GM13977 (cell line): Measurements from ENCODE around the gene ARHGAP12.
A peak's percentile ranks its signal among the peaks of the same experiment; 100 is the strongest.
"Not testable (repeated sequence)": the region's sequence is repeated elsewhere in the genome, so short reads cannot be mapped to it uniquely, and the experiment has no call there.

ENCODE experiments used
- DNase-seq: peaks from one replicate; pipeline ENCODE4 v3.0.0; 2012; ENCODE audit warnings: low spot score
- in situ Hi-C: fragments of 300-500 bp; cut with MboI; formaldehyde crosslinking; loops from one replicate; pipeline ENCODE4 v1.12.0; 2022; ENCODE audit warnings: low sequenced_read_pairs, low pct_unique_long_range_greater_than_20kb, mixed read lengths, inconsistent platforms; ENCODE audit not compliant: unreplicated experiment
- TF ChIP-seq, protein P1 (sequence below): IDR thresholded peaks from 2 replicates; pipeline ENCODE4 v1.5.1; 2012; ENCODE audit warnings: mild to moderate bottlenecking, control low read depth; ENCODE audit not compliant: insufficient read depth; ENCODE audit errors: extremely low read depth, missing control alignments

The ARHGAP12 gene

DNA sequence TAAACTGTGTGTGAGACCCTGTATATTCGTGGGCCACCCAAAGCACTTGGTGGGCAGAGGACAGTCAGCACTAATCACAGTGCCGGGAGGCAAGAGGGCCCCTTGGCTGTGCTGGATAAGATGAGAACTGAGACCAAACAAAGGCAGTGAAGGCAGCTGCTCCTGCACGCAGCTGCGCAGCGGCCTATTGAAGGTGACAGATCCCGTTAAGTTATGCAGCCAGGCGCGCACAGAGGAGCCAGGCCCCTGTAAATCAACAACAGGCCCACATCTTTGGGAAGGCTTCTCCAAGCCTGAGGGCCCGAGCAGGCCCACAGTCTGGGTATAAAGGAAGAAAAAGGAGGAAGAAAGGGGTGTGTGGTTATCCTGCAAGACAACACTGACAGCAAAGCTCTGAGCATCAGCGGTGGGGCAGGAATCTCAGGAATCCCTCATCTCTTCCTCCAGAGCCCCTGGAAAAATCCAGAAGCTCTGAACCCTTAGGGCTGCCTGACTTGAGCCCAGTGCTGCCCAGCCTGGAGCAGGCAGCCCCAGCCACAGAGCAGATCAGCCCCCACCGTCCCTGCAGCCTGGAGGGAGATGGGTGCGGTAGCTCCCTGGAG lies 154.2 kb downstream of the ARHGAP12 start:
- TF ChIP-seq, protein P1, sequence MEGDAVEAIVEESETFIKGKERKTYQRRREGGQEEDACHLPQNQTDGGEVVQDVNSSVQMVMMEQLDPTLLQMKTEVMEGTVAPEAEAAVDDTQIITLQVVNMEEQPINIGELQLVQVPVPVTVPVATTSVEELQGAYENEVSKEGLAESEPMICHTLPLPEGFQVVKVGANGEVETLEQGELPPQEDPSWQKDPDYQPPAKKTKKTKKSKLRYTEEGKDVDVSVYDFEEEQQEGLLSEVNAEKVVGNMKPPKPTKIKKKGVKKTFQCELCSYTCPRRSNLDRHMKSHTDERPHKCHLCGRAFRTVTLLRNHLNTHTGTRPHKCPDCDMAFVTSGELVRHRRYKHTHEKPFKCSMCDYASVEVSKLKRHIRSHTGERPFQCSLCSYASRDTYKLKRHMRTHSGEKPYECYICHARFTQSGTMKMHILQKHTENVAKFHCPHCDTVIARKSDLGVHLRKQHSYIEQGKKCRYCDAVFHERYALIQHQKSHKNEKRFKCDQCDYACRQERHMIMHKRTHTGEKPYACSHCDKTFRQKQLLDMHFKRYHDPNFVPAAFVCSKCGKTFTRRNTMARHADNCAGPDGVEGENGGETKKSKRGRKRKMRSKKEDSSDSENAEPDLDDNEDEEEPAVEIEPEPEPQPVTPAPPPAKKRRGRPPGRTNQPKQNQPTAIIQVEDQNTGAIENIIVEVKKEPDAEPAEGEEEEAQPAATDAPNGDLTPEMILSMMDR = no peak
- no peak for DNase-seq
- in situ Hi-C loops = no loop called here

- TF ChIP-seq, protein P1 = no peak
- no peak for DNase-seq
- in situ Hi-C loops = no loop called here
Observed at GRCh38 chr10:31773749-31774298, 154.8 kb downstream of the ARHGAP12 start.

DNA sequence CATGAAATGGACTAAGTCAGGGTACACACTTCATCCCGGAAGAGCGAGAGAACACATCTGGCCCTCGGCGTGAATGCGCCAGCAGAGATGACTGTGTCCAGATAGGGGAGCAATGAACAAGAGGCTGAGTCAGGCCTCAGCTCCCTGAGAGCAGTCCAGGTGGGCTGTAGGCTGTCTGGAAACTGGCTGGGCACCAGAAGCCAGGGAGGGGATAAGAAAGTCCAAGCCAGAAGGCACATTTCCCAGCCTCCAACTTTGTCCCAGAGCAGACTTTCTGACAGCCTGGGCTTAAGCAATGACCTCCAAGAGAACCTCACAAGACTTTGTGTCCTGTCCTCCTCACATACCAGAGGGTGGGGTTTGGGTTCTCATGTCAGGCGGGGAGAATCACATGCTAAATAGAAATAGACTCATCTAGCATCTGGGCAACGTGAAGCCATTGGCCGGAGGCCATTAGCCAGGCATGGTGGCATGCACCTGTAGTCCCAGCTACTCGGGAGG lies 157.2 kb downstream of the ARHGAP12 start:
- in situ Hi-C loops = no loop called here

DNA sequence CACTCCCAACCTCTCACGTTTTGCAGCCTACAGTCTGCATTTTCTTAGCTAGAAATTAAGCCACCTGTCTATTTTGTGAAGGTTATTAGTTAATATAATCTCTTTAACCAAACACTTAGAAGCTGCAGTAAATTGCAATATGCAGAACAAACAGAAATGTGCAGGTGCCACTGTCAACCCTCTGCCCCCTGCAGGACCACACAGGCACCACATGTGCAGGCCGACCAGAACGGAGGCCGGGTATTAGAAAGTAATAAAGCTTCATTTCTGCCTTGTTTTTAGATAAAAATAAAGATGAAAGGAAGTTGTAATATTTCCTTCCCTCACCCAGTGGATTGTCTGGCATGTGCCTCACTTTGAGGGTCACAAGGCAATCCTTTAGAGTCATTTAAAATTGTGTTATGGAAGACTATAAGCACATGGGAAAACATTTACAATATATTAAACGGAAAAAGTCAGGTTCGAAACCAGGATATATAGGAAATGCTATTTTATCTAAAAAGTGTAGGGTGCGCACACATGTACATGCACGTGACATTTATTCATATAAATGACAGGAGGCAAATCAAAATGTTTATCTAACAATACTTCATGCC lies 158.2 kb downstream of the ARHGAP12 start:
- TF ChIP-seq, protein P1 = peak; percentile 90
- in situ Hi-C loops = no loop called here
- peak; percentile 76 for DNase-seq

More for the DNA sequence above, 157.2 kb downstream of the ARHGAP12 start:
- DNase-seq = no peak
- TF ChIP-seq, protein P1 = no peak

GRCh38 chr10:31769564-31769963 lies 159.1 kb downstream of the ARHGAP12 start:
- no peak for DNase-seq
- in situ Hi-C loops = no loop called here

GRCh38 chr10:31768935-31769334 lies 159.7 kb downstream of the ARHGAP12 start:
- DNase-seq, in situ Hi-C loops: not testable (repeated sequence)

More at GRCh38 chr10:31769564-31769963, 159.1 kb downstream of the ARHGAP12 start:
- TF ChIP-seq, protein P1 = no peak

- no peak for DNase-seq
- in situ Hi-C loops = no loop called here
- TF ChIP-seq, protein P1 = no peak
Observed at GRCh38 chr10:31768467-31768866, 160.2 kb downstream of the ARHGAP12 start.
